Germinal center (tissue), 1 donor: ENCODE results near the gene TMIE.

Experiments used
- DNase-seq: peaks from one replicate; pipeline ENCODE4 v3.0.0; 2012; ENCODE audit warnings: mixed read lengths, low spot score

The TMIE gene

GRCh38 chr3:46708401-46709156 is 7.4 kb downstream of the TMIE start:
- no peak for DNase-seq

GRCh38 chr3:46709157-46709654 is 8.0 kb downstream of the TMIE start:
- no peak for DNase-seq

- DNase-seq = no peak
These were observed 8.5 kb downstream of the TMIE start for GRCh38 chr3:46709721-46710120.

- no peak for DNase-seq
These were observed 9.0 kb downstream of the TMIE start for GRCh38 chr3:46710229-46710628.

- no peak for DNase-seq
These were observed 9.6 kb downstream of the TMIE start for GRCh38 chr3:46710671-46711295.

- no peak for DNase-seq
These were observed 10.1 kb downstream of the TMIE start for GRCh38 chr3:46711305-46711704.

- DNase-seq = no peak
These were observed 10.6 kb downstream of the TMIE start for GRCh38 chr3:46711760-46712159.

- DNase-seq = no peak
These were observed 11.2 kb downstream of the TMIE start for GRCh38 chr3:46712191-46713049.

GRCh38 chr3:46713050-46713897 is 12.1 kb downstream of the TMIE start:
- DNase-seq = no peak

GRCh38 chr3:46713898-46714552 is 12.8 kb downstream of the TMIE start:
- no peak for DNase-seq

GRCh38 chr3:46714728-46715506 is 13.7 kb downstream of the TMIE start:
- no peak for DNase-seq

GRCh38 chr3:46715507-46716175 is 14.4 kb downstream of the TMIE start:
- DNase-seq = no peak

GRCh38 chr3:46716461-46717441 is 15.6 kb downstream of the TMIE start:
- no peak for DNase-seq

GRCh38 chr3:46717447-46718231 is 16.4 kb downstream of the TMIE start, which contains the start of gene PRSS50:
TSS of gene PRSS50 (minus strand) at chr3:46717869. CDS start at chr3:46717824, 45 bp downstream.
- DNase-seq = no peak

- no peak for DNase-seq
These were observed 17.9 kb downstream of the TMIE start for GRCh38 chr3:46719044-46719565.

- no peak for DNase-seq
These were observed 18.6 kb downstream of the TMIE start for GRCh38 chr3:46719735-46720271.

GRCh38 chr3:46721009-46721408 is 19.8 kb downstream of the TMIE start:
- DNase-seq = no peak
